Smooth muscle cell (in vitro differentiated cells): ENCODE data around the gene HRH4. TPM values are rescaled to one million over a fixed set of nuclear protein-coding genes. Genes with fewer than 3 reads are reported as not detected.

Experiments used
- DNase-seq: peaks from one replicate; lab custom pipeline; 2025; ENCODE audit not compliant: unreplicated experiment; lab: John Stamatoyannopoulos, UW
- H2AFZ ChIP-seq: fragments of 200-600 bp; sonication (generic); 2 replicates; pipeline ENCODE4 v1.6.0; 2016; ENCODE audit warnings: antibody characterized with exemption, low read depth, mild to moderate bottlenecking
- H3F3A ChIP-seq: fragments of 200-600 bp; sonication (generic); 2 replicates; pipeline ENCODE4 v1.6.0; 2017; ENCODE audit warnings: antibody characterized with exemption, low read depth
- H3K27ac ChIP-seq: fragments of 200-600 bp; sonication (generic); 2 replicates; pipeline ENCODE4 v1.5.1; 2016; ENCODE audit warnings: low read depth, mild to moderate bottlenecking
- H3K27me3 ChIP-seq: fragments of 200-600 bp; sonication (generic); 2 replicates; pipeline ENCODE4 v1.6.1; 2016; ENCODE audit warnings: low read depth, mild to moderate bottlenecking
- H3K36me3 ChIP-seq: fragments of 200-600 bp; sonication (generic); 2 replicates; pipeline ENCODE4 v1.5.1; 2016; ENCODE audit warnings: low read depth
- H3K4me1 ChIP-seq: fragments of 200-600 bp; sonication (generic); 2 replicates; pipeline ENCODE4 v1.5.1; 2016; ENCODE audit warnings: low read depth
- H3K4me2 ChIP-seq: fragments of 200-600 bp; sonication (generic); 2 replicates; pipeline ENCODE4 v1.6.0; 2016; ENCODE audit warnings: mild to moderate bottlenecking
- H3K4me3 ChIP-seq: fragments of 200-600 bp; sonication (generic); 2 replicates; pipeline ENCODE4 v1.5.1; 2016; ENCODE audit warnings: mild to moderate bottlenecking
- H3K79me2 ChIP-seq: fragments of 200-600 bp; sonication (generic); 2 replicates; pipeline ENCODE4 v1.6.0; 2016; ENCODE audit warnings: low read depth, mild to moderate bottlenecking
- H3K9ac ChIP-seq: fragments of 200-600 bp; sonication (generic); 2 replicates; pipeline ENCODE4 v1.6.0; 2016; ENCODE audit warnings: low read depth
- H3K9me3 ChIP-seq: fragments of 200-600 bp; sonication (generic); replicated peaks from 2 replicates; pipeline ENCODE4 v1.5.1; 2016; ENCODE audit warnings: low read depth
- H4K20me1 ChIP-seq: fragments of 200-600 bp; sonication (generic); 2 replicates; pipeline ENCODE4 v1.6.0; 2016; ENCODE audit warnings: low read depth
- WGBS: methylation state at CpG from one replicate; pipeline ENCODE4 v1.1.7; 2016; ENCODE audit warnings: low lambda C conversion rate; 5-methylcytosine and 5-hydroxymethylcytosine counted together
- polyA plus RNA-seq: library from polyadenylated mRNA; unstranded; fragments of >200 nt; fragmentation: Nextera tagmentation; extraction: Ambion mirVana; gene quantifications from 2 replicates; pipeline ENCODE4 v1.2.1, GENCODE V29; 2016
- small RNA-seq: library from RNA; depleted of rRNA; stranded (forward); fragments of <200 nt; gene quantifications from one replicate; pipeline ENCODE3, GENCODE V24; 2014
- total RNA-seq: library from RNA; depleted of rRNA; stranded (reverse); fragments of >200 nt; gene quantifications from 2 replicates; pipeline ENCODE4 v1.2.3, GENCODE V29; 2014
- TF ChIP-seq, protein P1 (sequence below): fragments of 200-600 bp; sonication (generic); IDR thresholded peaks from 2 replicates; pipeline ENCODE4 v1.5.1; 2017; ENCODE audit warnings: borderline replicate concordance, mild to moderate bottlenecking, antibody characterized with exemption; ENCODE audit not compliant: insufficient read depth, poor library complexity, severe bottlenecking

Gene HRH4
- total and polyA plus RNA-seq, 2 experiments from 2014 or later, result not detected

GRCh38 chr18:24518596-24518995 is 58.2 kb downstream of the HRH4 start:
- H3K4me1 ChIP-seq, result peaks cover 14% of the 10 kb centered on the region
- H4K20me1 ChIP-seq, result no peaks in the 10 kb centered on the region
- no peaks in the 10 kb centered on the region for H3F3A ChIP-seq
- H3K9me3 ChIP-seq, result no peaks in the 10 kb centered on the region
- H3K27ac ChIP-seq, result no peak overlapping the region
- no peak overlapping the region for H2AFZ ChIP-seq
- DNase-seq, result no peak
- no peak overlapping the region for H3K9ac ChIP-seq
- 94% methylated on average over 14 of the region's 14 CpGs for WGBS
- H3K4me2 ChIP-seq, result no peak overlapping the region
- TF ChIP-seq, protein P1, sequence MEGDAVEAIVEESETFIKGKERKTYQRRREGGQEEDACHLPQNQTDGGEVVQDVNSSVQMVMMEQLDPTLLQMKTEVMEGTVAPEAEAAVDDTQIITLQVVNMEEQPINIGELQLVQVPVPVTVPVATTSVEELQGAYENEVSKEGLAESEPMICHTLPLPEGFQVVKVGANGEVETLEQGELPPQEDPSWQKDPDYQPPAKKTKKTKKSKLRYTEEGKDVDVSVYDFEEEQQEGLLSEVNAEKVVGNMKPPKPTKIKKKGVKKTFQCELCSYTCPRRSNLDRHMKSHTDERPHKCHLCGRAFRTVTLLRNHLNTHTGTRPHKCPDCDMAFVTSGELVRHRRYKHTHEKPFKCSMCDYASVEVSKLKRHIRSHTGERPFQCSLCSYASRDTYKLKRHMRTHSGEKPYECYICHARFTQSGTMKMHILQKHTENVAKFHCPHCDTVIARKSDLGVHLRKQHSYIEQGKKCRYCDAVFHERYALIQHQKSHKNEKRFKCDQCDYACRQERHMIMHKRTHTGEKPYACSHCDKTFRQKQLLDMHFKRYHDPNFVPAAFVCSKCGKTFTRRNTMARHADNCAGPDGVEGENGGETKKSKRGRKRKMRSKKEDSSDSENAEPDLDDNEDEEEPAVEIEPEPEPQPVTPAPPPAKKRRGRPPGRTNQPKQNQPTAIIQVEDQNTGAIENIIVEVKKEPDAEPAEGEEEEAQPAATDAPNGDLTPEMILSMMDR, result no peak
- no peaks in the 10 kb centered on the region for H3K36me3 ChIP-seq
- no peaks in the 10 kb centered on the region for H3K27me3 ChIP-seq
- no peaks in the 10 kb centered on the region for H3K79me2 ChIP-seq
- H3K4me3 ChIP-seq, result no peak overlapping the region

Small RNA genes lying within 50 kb of the gene (small RNA-seq; reads per million reads assigned to genes)
- gene RF00019, result not detected

Other genes starting within 250 kb of the HRH4 start
- gene OSBPL1A, start 62.8 kb upstream of the HRH4 start, total RNA-seq, result 23.4 and 29.4 TPM in 2 replicates
- 15.3 and 18.1 TPM in 2 replicates for gene OSBPL1A, start 62.8 kb upstream of the HRH4 start, polyA plus RNA-seq
- 25.0 and 35.1 TPM in 2 replicates for gene IMPACT, start 34.0 kb upstream of the HRH4 start, total RNA-seq
- gene IMPACT, start 34.0 kb upstream of the HRH4 start, polyA plus RNA-seq, result 27.9 and 30.2 TPM in 2 replicates